IMR-90 (cell line): Measurements from ENCODE around the gene TMEM72. TPM values are rescaled to one million over a fixed set of nuclear protein-coding genes. Genes with fewer than 3 reads are reported as not detected.

Source experiments
- ATAC-seq: fragments of 200-7000 bp; cut with Tn5 transposase; 2 replicates; pipeline ENCODE4 v1.9.1; 2020; ENCODE audit warnings: low read depth, mild to moderate bottlenecking, moderate library complexity
- BruUV-seq: library from RNA; stranded (reverse); fragments of 400-500 nt; replicated peaks from 2 replicates; lab custom pipeline; 2021; lab: Mats Ljungman, UMichigan
- CTCF ChIA-PET: fragments of 300-600 bp; formaldehyde crosslinking; extraction: SDS; loops from one replicate; lab custom pipeline; 2021; ENCODE audit warnings: antibody characterized with exemption; lab: Yijun Ruan, JAX
- POLR2A ChIA-PET: fragments of 300-600 bp; sonication (Branson Sonifier 250); formaldehyde crosslinking; loops from one replicate; lab custom pipeline; 2022; ENCODE audit warnings: antibody characterized with exemption; ENCODE audit not compliant: unreplicated experiment; lab: Charles Lee
- DNase-seq: peaks from one replicate; pipeline ENCODE4 v3.0.0; 2013
- H2AFZ ChIP-seq: replicated peaks from 2 replicates; pipeline ENCODE3; 2013; ENCODE audit warnings: low read length, mild to moderate bottlenecking; ENCODE audit not compliant: poor library complexity
- H2AK5ac ChIP-seq: 2 replicates; pipeline ENCODE4 v1.6.1; 2013; ENCODE audit warnings: low read depth, low read length, inconsistent platforms
- H2AK9ac ChIP-seq: replicated peaks from 2 replicates; pipeline ENCODE3; 2013; ENCODE audit warnings: mild to moderate bottlenecking, low read depth, low read length, moderate library complexity; ENCODE audit not compliant: poor library complexity
- H2BK120ac ChIP-seq: 2 replicates; pipeline ENCODE4 v1.6.1; 2013; ENCODE audit warnings: low read depth, low read length, inconsistent platforms
- H2BK15ac ChIP-seq: 3 replicates; pipeline ENCODE4 v1.6.1; 2013; ENCODE audit warnings: low read depth, low read length, inconsistent platforms
- H2BK20ac ChIP-seq: 2 replicates; pipeline ENCODE4 v1.6.1; 2013; ENCODE audit warnings: low read depth, mild to moderate bottlenecking, inconsistent platforms, low read length, moderate library complexity
- H2BK5ac ChIP-seq: 2 replicates; pipeline ENCODE4 v1.6.1; 2013; ENCODE audit warnings: mild to moderate bottlenecking, low read depth, low read length, inconsistent platforms; ENCODE audit not compliant: poor library complexity, severe bottlenecking
- H3K14ac ChIP-seq: replicated peaks from 2 replicates; pipeline ENCODE4 v1.6.1; 2013; ENCODE audit warnings: low read depth, low read length, inconsistent platforms
- H3K18ac ChIP-seq: 2 replicates; pipeline ENCODE4 v1.6.1; 2013; ENCODE audit warnings: low read depth, low read length, control low read depth
- H3K23ac ChIP-seq: 2 replicates; pipeline ENCODE4 v1.6.1; 2013; ENCODE audit warnings: low read depth, low read length, inconsistent platforms
- H3K27ac ChIP-seq: 2 replicates; pipeline ENCODE4 v1.5.1; 2013; ENCODE audit warnings: mild to moderate bottlenecking, control low read depth, low read length; ENCODE audit not compliant: insufficient read depth
- H3K27me3 ChIP-seq: 2 replicates; pipeline ENCODE4 v1.6.1; 2013; ENCODE audit warnings: low read length; ENCODE audit not compliant: control insufficient read depth, insufficient read depth
- H3K36me3 ChIP-seq: 2 replicates; pipeline ENCODE4 v1.6.1; 2013; ENCODE audit warnings: low read length, mixed read lengths; ENCODE audit not compliant: control insufficient read depth, insufficient read depth
- H3K4ac ChIP-seq: 2 replicates; pipeline ENCODE4 v1.6.1; 2013; ENCODE audit warnings: low read depth, low read length, inconsistent platforms
- H3K4me1 ChIP-seq: 2 replicates; pipeline ENCODE4 v1.6.1; 2013; ENCODE audit warnings: low read length, mixed read lengths; ENCODE audit not compliant: control insufficient read depth, insufficient read depth
- H3K4me2 ChIP-seq: 2 replicates; pipeline ENCODE4 v1.6.1; 2013; ENCODE audit warnings: low read depth, mild to moderate bottlenecking, control low read depth, low read length, moderate library complexity
- H3K4me3 ChIP-seq: 2 replicates; pipeline ENCODE4 v1.5.1; 2013; ENCODE audit warnings: low read depth, mild to moderate bottlenecking, control low read depth, low read length, moderate library complexity; ENCODE audit not compliant: insufficient read depth
- H3K56ac ChIP-seq: 2 replicates; pipeline ENCODE4 v1.6.1; 2013; ENCODE audit warnings: low read length, inconsistent platforms; ENCODE audit not compliant: insufficient read depth; ENCODE audit errors: extremely low read depth
- H3K79me1 ChIP-seq, 2 experiments: 2 replicates each; pipeline ENCODE4 v1.6.1; 2013; ENCODE audit warnings: low read length in 2 of 2, inconsistent platforms in 1 of 2, low read depth in 1 of 2
- H3K9ac ChIP-seq: 2 replicates; pipeline ENCODE4 v1.6.1; 2013; ENCODE audit warnings: low read depth, low read length, control low read depth
- H3K9me1 ChIP-seq: 2 replicates; pipeline ENCODE4 v1.6.1; 2013; ENCODE audit warnings: low read length, inconsistent platforms; ENCODE audit not compliant: insufficient read depth
- H3K9me3 ChIP-seq: 2 replicates; pipeline ENCODE4 v1.6.1; 2013; ENCODE audit warnings: low read length; ENCODE audit not compliant: control insufficient read depth, insufficient read depth
- H4K20me1 ChIP-seq: 2 replicates; pipeline ENCODE4 v1.6.1; 2013; ENCODE audit warnings: low read length, inconsistent platforms; ENCODE audit not compliant: insufficient read depth
- H4K5ac ChIP-seq: 2 replicates; pipeline ENCODE4 v1.6.1; 2013; ENCODE audit warnings: mild to moderate bottlenecking, low read depth, low read length, control low read depth
- H4K8ac ChIP-seq, 2 experiments: 2 replicates each; pipeline ENCODE4 v1.6.1; 2013; ENCODE audit warnings: low read depth in 2 of 2, low read length in 2 of 2, control low read depth in 1 of 2, inconsistent platforms in 1 of 2
- H4K91ac ChIP-seq: 2 replicates; pipeline ENCODE4 v1.6.1; 2013; ENCODE audit warnings: low read depth, low read length, inconsistent platforms; ENCODE audit not compliant: insufficient read depth
- CTCF ChIP-seq: conservative IDR thresholded peaks from 2 replicates; pipeline ENCODE4 v1.5.1; 2012; ENCODE audit warnings: mild to moderate bottlenecking, low read depth, low read length, improper control_type of control experiment
- FOS ChIP-seq: fragments of 150-350 bp; IDR thresholded peaks from 2 replicates; pipeline ENCODE4 v1.6.1; 2016; ENCODE audit warnings: low read depth, low read length
- WGBS, 2 experiments: methylation state at CpG; one replicate each; pipeline versions ENCODE4 v1.1.5 to v1.1.7; 2013; ENCODE audit warnings: missing lambda C conversion rate in 2 of 2; ENCODE audit not compliant: insufficient read length in 1 of 2; ENCODE audit errors: extremely low coverage in 2 of 2; 5-methylcytosine and 5-hydroxymethylcytosine counted together
- dilution Hi-C: fragments of 300-500 bp; cut with HindIII; formaldehyde crosslinking; loops from one replicate; pipeline ENCODE4 v1.14.3; 2018; ENCODE audit warnings: low sequenced_read_pairs; ENCODE audit not compliant: unreplicated experiment
- in situ Hi-C: fragments of 300-500 bp; cut with MboI; formaldehyde crosslinking; loops from 3 replicates; pipeline ENCODE4 v1.14.3; 2019; ENCODE audit warnings: low sequenced_read_pairs, inconsistent platforms, mixed read lengths
- intact Hi-C: fragments of 100-400 bp; cut with micrococcal nuclease; formaldehyde crosslinking; loops from 2 replicates; pipeline ENCODE4 v1.10.0; 2022
- polyA plus RNA-seq, 3 experiments: library from polyadenylated mRNA; depleted of rRNA; stranded (reverse); fragments of >200 nt; gene quantifications; 2 replicates each; pipeline ENCODE4 v1.2.3, GENCODE V29; 2012; ENCODE audit warnings: low replicate concordance in 1 of 3
- total RNA-seq: library from RNA; depleted of rRNA; stranded (reverse); fragments of >200 nt; gene quantifications from 2 replicates; pipeline ENCODE4 v1.2.3, GENCODE V29; 2012

Gene TMEM72
- total and polyA plus RNA-seq, 2 of the 4 experiments (the other 2 are of a cell fraction) = not detected

GRCh38 chr10:44962870-44963738 lies 52.0 kb downstream of the TMEM72 start:
- no peak for ATAC-seq
- Histone ChIP-seq H4K5ac (no peak overlapping the region), H2AK9ac (peak overlapping the region; percentile 4), H3K27me3 (no peaks in the 10 kb centered on the region), H3K4me2 (no peak overlapping the region), H3K9me1 (peaks cover 9% of the 10 kb centered on the region), H3K23ac (no peak overlapping the region), H2BK20ac (no peak overlapping the region), H3K4me3 (no peak overlapping the region), H3K27ac (no peak overlapping the region), H4K20me1 (no peaks in the 10 kb centered on the region), H4K91ac (no peak overlapping the region), H2AK5ac (no peak overlapping the region), H2BK15ac (no peak overlapping the region), H3K14ac (no peak overlapping the region), H2BK120ac (no peak overlapping the region), H2BK5ac (no peak overlapping the region), H3K9ac (no peak overlapping the region), H3K79me1 (peaks cover 0 to 17% of the 10 kb centered on the region in 2 experiments; a peak in 3 of 4 replicates), H3K56ac (no peak overlapping the region), H3K4ac (no peak overlapping the region; the same call in 1 of the 2 replicates), H3K18ac (no peak overlapping the region), H3K4me1 (peaks cover 35% of the 10 kb centered on the region), H4K8ac (no peak overlapping the region; a peak in 1 of 4 replicates), H3K9me3 (no peaks in the 10 kb centered on the region), H3K36me3 (no peaks in the 10 kb centered on the region), H2AFZ (peak overlapping the region; percentile 29)
- CTCF ChIA-PET = interaction anchor here (0.8 to 1.3 kb wide), 3 partner anchors 16 to 30 kb away, joined by 3 to 7 read pairs (median 4); partner anchors contain the start of gene DEPP1
- TF ChIP-seq FOS = no peak
- no peak for TF ChIP-seq CTCF
- intact Hi-C loops = no loop called here
- in situ Hi-C loops = no loop called here
- POLR2A ChIA-PET = no interaction called here
- BruUV-seq = no TSS peak
- WGBS, 2 experiments = 86% methylated on average over 5 of the region's 19 CpGs; no CpG with 5 or more reads in 1 of the 2 experiments
- dilution Hi-C loops = no loop called here
- no peak for DNase-seq
